NB4 (cell line): Measurements from ENCODE around the gene RBM42.
"Not testable (repeated sequence)": the region's sequence is repeated elsewhere in the genome, so short reads cannot be mapped to it uniquely, and the experiment has no call there.

ENCODE experiments used
- CTCF ChIP-seq: IDR thresholded peaks from one replicate; pipeline ENCODE4 v1.5.1; 2012; ENCODE audit warnings: low read depth, low read length
- MAX ChIP-seq: IDR thresholded peaks from 2 replicates; pipeline ENCODE4 v1.6.1; 2011; ENCODE audit warnings: low read depth, low read length
- POLR2A ChIP-seq: IDR thresholded peaks from 2 replicates; pipeline ENCODE4 v1.6.1; 2011; ENCODE audit warnings: mild to moderate bottlenecking; ENCODE audit not compliant: insufficient read length; ENCODE audit errors: extremely low read depth

- TF ChIP-seq MAX, CTCF, POLR2A: not testable (repeated sequence)
These were observed 33.8 kb upstream of the RBM42 start for GRCh38 chr19:35595026-35595425.
